DND-41 (cell line): Measurements from ENCODE around the gene OR52E6.

ENCODE experiments used
- ATAC-seq: fragments of 200-7000 bp; cut with Tn5 transposase; 3 replicates; pipeline ENCODE4 v1.9.1; 2021; ENCODE audit warnings: low read depth; ENCODE audit not compliant: insufficient read depth
- DNase-seq: peaks from one replicate; pipeline ENCODE4 v3.0.0-alpha.2; 2020
- H2AFZ ChIP-seq: 2 replicates; pipeline ENCODE4 v1.6.0; 2012; ENCODE audit warnings: low read depth, low read length
- H3K27ac ChIP-seq: 2 replicates; pipeline ENCODE4 v1.5.1; 2012; ENCODE audit warnings: low read length, inconsistent platforms
- H3K27me3 ChIP-seq: fragments of 200-600 bp; sonication (generic); 2 replicates; pipeline ENCODE4 v1.6.0; 2012; ENCODE audit warnings: low read length, mild to moderate bottlenecking, inconsistent platforms; ENCODE audit not compliant: insufficient read depth, poor library complexity
- H3K36me3 ChIP-seq: 2 replicates; pipeline ENCODE4 v1.5.1; 2012; ENCODE audit warnings: low read length, inconsistent platforms; ENCODE audit not compliant: insufficient read depth
- H3K4me1 ChIP-seq: 2 replicates; pipeline ENCODE4 v1.5.1; 2012; ENCODE audit warnings: mild to moderate bottlenecking, low read length; ENCODE audit not compliant: insufficient read depth
- H3K4me2 ChIP-seq: 2 replicates; pipeline ENCODE4 v1.6.0; 2012; ENCODE audit warnings: mild to moderate bottlenecking, moderate library complexity, low read length, inconsistent platforms; ENCODE audit not compliant: insufficient read depth
- H3K4me3 ChIP-seq, 2 experiments: fragments of 200-600 bp in 1 of 2; shearing (Covaris generic) in 1 of 2; 2 replicates each; pipeline ENCODE4 v1.5.1; 2012 to 2016; ENCODE audit warnings: inconsistent platforms in 2 of 2, low read length in 2 of 2, mild to moderate bottlenecking in 2 of 2, low read depth in 1 of 2, moderate library complexity in 1 of 2
- H3K79me2 ChIP-seq: 2 replicates; pipeline ENCODE4 v1.6.0; 2012; ENCODE audit warnings: low read length, inconsistent platforms; ENCODE audit not compliant: insufficient read depth
- H3K9ac ChIP-seq: 2 replicates; pipeline ENCODE4 v1.6.0; 2012; ENCODE audit warnings: low read depth, mild to moderate bottlenecking, inconsistent platforms, low read length, moderate library complexity
- H3K9me3 ChIP-seq: 2 replicates; pipeline ENCODE4 v1.5.1; 2012; ENCODE audit warnings: low read length, moderate library complexity, mild to moderate bottlenecking, inconsistent platforms; ENCODE audit not compliant: insufficient read depth, severe bottlenecking
- H4K20me1 ChIP-seq: 2 replicates; pipeline ENCODE4 v1.6.0; 2012; ENCODE audit warnings: low read length; ENCODE audit not compliant: insufficient read depth
- EZH2 ChIP-seq: IDR thresholded peaks from 3 replicates; pipeline ENCODE4 v1.6.1; 2012; ENCODE audit warnings: borderline replicate concordance, low read depth, mild to moderate bottlenecking, moderate library complexity, low read length, inconsistent platforms; ENCODE audit not compliant: severe bottlenecking
- TF ChIP-seq, protein P1 (sequence below): IDR thresholded peaks from 2 replicates; pipeline ENCODE4 v1.5.1; 2012; ENCODE audit warnings: borderline replicate concordance, low read length, moderate library complexity, mild to moderate bottlenecking; ENCODE audit not compliant: poor library complexity, severe bottlenecking; ENCODE audit errors: extremely low read depth

OR52E6 gene

GRCh38 chr11:5857590-5857989 is 15.9 kb upstream of the OR52E6 start, which contains the start of gene OR52E8:
Gene OR52E8, minus strand, starts transcription at chr11:5857690. Its CDS starts 0 bp downstream, at chr11:5857690.
- ATAC-seq (no peak), DNase-seq (no peak)
- no peaks in the 10 kb centered on the region for H3K9me3 ChIP-seq
- no peaks in the 10 kb centered on the region for H3K4me1 ChIP-seq
- no peaks in the 10 kb centered on the region for H3K36me3 ChIP-seq
- no peaks in the 10 kb centered on the region for H3K27me3 ChIP-seq
- no peak within 1 kb of the TSS for H3K27ac ChIP-seq
- H3K4me2 ChIP-seq, result no peak within 1 kb of the TSS
- no peaks in the 10 kb centered on the region for H4K20me1 ChIP-seq
- H2AFZ ChIP-seq, result no peak within 1 kb of the TSS
- no peak for TF ChIP-seq EZH2
- TF ChIP-seq, protein P1, sequence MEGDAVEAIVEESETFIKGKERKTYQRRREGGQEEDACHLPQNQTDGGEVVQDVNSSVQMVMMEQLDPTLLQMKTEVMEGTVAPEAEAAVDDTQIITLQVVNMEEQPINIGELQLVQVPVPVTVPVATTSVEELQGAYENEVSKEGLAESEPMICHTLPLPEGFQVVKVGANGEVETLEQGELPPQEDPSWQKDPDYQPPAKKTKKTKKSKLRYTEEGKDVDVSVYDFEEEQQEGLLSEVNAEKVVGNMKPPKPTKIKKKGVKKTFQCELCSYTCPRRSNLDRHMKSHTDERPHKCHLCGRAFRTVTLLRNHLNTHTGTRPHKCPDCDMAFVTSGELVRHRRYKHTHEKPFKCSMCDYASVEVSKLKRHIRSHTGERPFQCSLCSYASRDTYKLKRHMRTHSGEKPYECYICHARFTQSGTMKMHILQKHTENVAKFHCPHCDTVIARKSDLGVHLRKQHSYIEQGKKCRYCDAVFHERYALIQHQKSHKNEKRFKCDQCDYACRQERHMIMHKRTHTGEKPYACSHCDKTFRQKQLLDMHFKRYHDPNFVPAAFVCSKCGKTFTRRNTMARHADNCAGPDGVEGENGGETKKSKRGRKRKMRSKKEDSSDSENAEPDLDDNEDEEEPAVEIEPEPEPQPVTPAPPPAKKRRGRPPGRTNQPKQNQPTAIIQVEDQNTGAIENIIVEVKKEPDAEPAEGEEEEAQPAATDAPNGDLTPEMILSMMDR, result no peak
- H3K4me3 ChIP-seq, result no peak within 1 kb of the TSS
- no peak within 1 kb of the TSS for H3K9ac ChIP-seq
- H3K79me2 ChIP-seq, result no peaks in the 10 kb centered on the region

DNA sequence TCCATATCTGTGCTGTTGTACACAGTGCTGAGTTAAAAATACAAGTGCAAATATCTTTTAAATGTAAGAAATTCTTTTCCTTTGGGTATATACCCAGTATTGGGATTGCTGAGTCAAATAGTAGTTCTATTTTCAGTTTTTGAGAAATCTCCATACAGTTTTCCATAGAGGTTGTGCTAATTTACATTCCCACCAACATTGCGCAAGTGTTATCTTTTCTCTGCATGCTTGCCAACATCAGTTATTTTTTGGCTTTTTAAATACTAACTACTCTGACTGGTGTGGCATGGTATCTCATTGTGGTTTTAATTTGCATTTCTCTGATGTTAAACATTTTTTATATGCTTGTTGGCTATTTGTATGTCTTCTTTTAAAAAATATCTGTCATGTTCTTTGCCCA is 9.3 kb upstream of the OR52E6 start:
- H3K4me3 ChIP-seq, result no peak overlapping the region
- DNase-seq (no peak), ATAC-seq (no peak)
- H3K36me3 ChIP-seq, result no peaks in the 10 kb centered on the region
- H3K4me2 ChIP-seq, result no peak overlapping the region
- no peaks in the 10 kb centered on the region for H3K4me1 ChIP-seq
- H4K20me1 ChIP-seq, result no peaks in the 10 kb centered on the region
- H3K27me3 ChIP-seq, result peaks cover 2% of the 10 kb centered on the region
- H2AFZ ChIP-seq, result no peak overlapping the region
- no peaks in the 10 kb centered on the region for H3K79me2 ChIP-seq
- H3K27ac ChIP-seq, result no peak overlapping the region
- H3K9ac ChIP-seq, result no peak overlapping the region
- no peaks in the 10 kb centered on the region for H3K9me3 ChIP-seq
- TF ChIP-seq, protein P1, result no peak
- no peak for TF ChIP-seq EZH2

- ATAC-seq, result no peak
- H3K9me3 ChIP-seq, result no peaks in the 10 kb centered on the region
Measured at GRCh38 chr11:5847711-5848110, 6.0 kb upstream of the OR52E6 start.

More at GRCh38 chr11:5847711-5848110, 6.0 kb upstream of the OR52E6 start:
- Histone ChIP-seq H3K36me3 (no peaks in the 10 kb centered on the region), H3K4me1 (no peaks in the 10 kb centered on the region), H3K27ac (no peak overlapping the region), H3K79me2 (no peaks in the 10 kb centered on the region), H3K27me3 (peaks cover 2% of the 10 kb centered on the region), H3K9ac (no peak overlapping the region), H3K4me3 (no peak overlapping the region), H4K20me1 (no peaks in the 10 kb centered on the region), H3K4me2 (no peak overlapping the region), H2AFZ (no peak overlapping the region)
- no peak for TF ChIP-seq EZH2
- TF ChIP-seq, protein P1, result no peak
- DNase-seq, result no peak
